Type B pancreatic cell (in vitro differentiated cells): Measurements from ENCODE around the gene CSNK1G3. TPM values are rescaled to one million over a fixed set of nuclear protein-coding genes. Genes with fewer than 3 reads are reported as not detected.

Experiments used
- DNase-seq: peaks from one replicate; pipeline ENCODE4 v3.0.0; 2021; ENCODE audit warnings: mixed read lengths; ENCODE audit not compliant: unreplicated experiment; ENCODE audit errors: extremely low spot score
- H3K27ac Mint-ChIP-seq: 2 replicates; pipeline ENCODE4 v1.8.0; 2021; ENCODE audit warnings: mild to moderate bottlenecking, mixed read lengths
- H3K27me3 Mint-ChIP-seq: 2 replicates; pipeline ENCODE4 v1.8.0; 2021; ENCODE audit warnings: mixed read lengths
- H3K36me3 Mint-ChIP-seq: 2 replicates; pipeline ENCODE4 v1.8.0; 2021; ENCODE audit warnings: mixed read lengths
- H3K4me1 Mint-ChIP-seq: one replicate; pipeline ENCODE4 v1.8.0; 2021; ENCODE audit warnings: mixed read lengths; ENCODE audit not compliant: unreplicated experiment
- H3K4me3 Mint-ChIP-seq: 2 replicates; pipeline ENCODE4 v1.8.0; 2021; ENCODE audit warnings: mild to moderate bottlenecking, mixed read lengths
- H3K9me3 Mint-ChIP-seq: 2 replicates; pipeline ENCODE4 v1.8.0; 2021; ENCODE audit warnings: mixed read lengths
- CTCF ChIP-seq: fragments of 200-600 bp; sonication (generic); conservative IDR thresholded peaks from 2 replicates; pipeline ENCODE4 v1.5.0; 2021; ENCODE audit warnings: antibody characterized with exemption, mild to moderate bottlenecking
- total RNA-seq: library from RNA; stranded (reverse); gene quantifications from 2 replicates; pipeline ENCODE4 v1.2.1, GENCODE V29; 2021; ENCODE audit warnings: low replicate concordance

CSNK1G3 gene
- total RNA-seq, 1 donor from 2014 or later: 43.6 TPM

GRCh38 chr5:123545506-123545905, 33.5 kb downstream of the CSNK1G3 start:
- no peaks in the 10 kb centered on the region for H3K9me3 Mint-ChIP-seq
- H3K27me3 Mint-ChIP-seq: no peaks in the 10 kb centered on the region
- H3K4me3 Mint-ChIP-seq: no peak overlapping the region
- no peak for DNase-seq
- peaks cover 8% of the 10 kb centered on the region for H3K4me1 Mint-ChIP-seq
- peak; percentile 65 for TF ChIP-seq CTCF
- H3K27ac Mint-ChIP-seq: no peak overlapping the region
- H3K36me3 Mint-ChIP-seq: no peaks in the 10 kb centered on the region

DNA sequence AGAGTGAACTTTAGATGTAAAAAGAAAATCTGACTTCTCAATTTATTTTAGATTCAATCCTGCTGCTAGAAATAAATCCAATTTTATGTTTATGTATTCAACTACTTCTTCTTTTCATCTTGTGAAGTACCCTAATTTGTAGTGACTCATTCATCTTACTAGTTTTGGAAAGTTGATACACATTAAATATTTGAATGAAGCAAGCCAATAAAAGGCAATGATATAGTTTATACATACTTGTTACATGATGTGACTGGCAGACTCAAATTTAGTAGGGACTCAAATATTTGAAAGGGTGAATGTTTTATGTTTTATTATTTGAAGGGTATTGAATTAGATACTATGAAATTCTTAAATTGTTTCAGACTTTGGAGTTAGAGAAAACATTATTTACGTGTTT, 34.7 kb downstream of the CSNK1G3 start:
- TF ChIP-seq CTCF: no peak
- no peak for DNase-seq
- Mint-ChIP-seq H3K4me1 (peaks cover 8% of the 10 kb centered on the region), H3K27me3 (no peaks in the 10 kb centered on the region), H3K9me3 (no peaks in the 10 kb centered on the region), H3K36me3 (no peaks in the 10 kb centered on the region), H3K27ac (no peak overlapping the region), H3K4me3 (no peak overlapping the region)

- DNase-seq: no peak
- H3K4me1 Mint-ChIP-seq: no peaks in the 10 kb centered on the region
- H3K4me3 Mint-ChIP-seq: no peak overlapping the region
- H3K27ac Mint-ChIP-seq: no peak overlapping the region
- TF ChIP-seq CTCF: no peak
- H3K9me3 Mint-ChIP-seq: no peaks in the 10 kb centered on the region
- H3K27me3 Mint-ChIP-seq: no peaks in the 10 kb centered on the region
- no peaks in the 10 kb centered on the region for H3K36me3 Mint-ChIP-seq
Observed at GRCh38 chr5:123549256-123549904, 37.4 kb downstream of the CSNK1G3 start.

GRCh38 chr5:123554601-123555000, 42.6 kb downstream of the CSNK1G3 start:
- H3K27me3 Mint-ChIP-seq: no peaks in the 10 kb centered on the region
- H3K4me3 Mint-ChIP-seq: no peak overlapping the region
- TF ChIP-seq CTCF: no peak
- no peaks in the 10 kb centered on the region for H3K4me1 Mint-ChIP-seq
- H3K27ac Mint-ChIP-seq: no peak overlapping the region
- H3K9me3 Mint-ChIP-seq: no peaks in the 10 kb centered on the region
- DNase-seq: no peak
- peaks cover 9% of the 10 kb centered on the region for H3K36me3 Mint-ChIP-seq

GRCh38 chr5:123557907-123558306, 45.9 kb downstream of the CSNK1G3 start:
- Mint-ChIP-seq H3K27ac (no peak overlapping the region), H3K4me1 (no peaks in the 10 kb centered on the region), H3K4me3 (no peak overlapping the region), H3K9me3 (no peaks in the 10 kb centered on the region), H3K36me3 (peaks cover 12% of the 10 kb centered on the region), H3K27me3 (no peaks in the 10 kb centered on the region)
- DNase-seq: no peak
- no peak for TF ChIP-seq CTCF
